Parathyroid adenoma (tissue), 2 donors: Measurements from ENCODE around the gene SMCO4.

Source experiments
- H2AFZ ChIP-seq: fragments of 300-600 bp; sonication (generic); one replicate; pipeline ENCODE4 v1.7.0; 2017; ENCODE audit warnings: antibody characterized with exemption, mild to moderate bottlenecking
- H3K27ac ChIP-seq: fragments of 300-600 bp; sonication (generic); one replicate; pipeline ENCODE4 v1.7.0; 2017
- H3K27me3 ChIP-seq: fragments of 300-600 bp; sonication (generic); one replicate; pipeline ENCODE4 v1.7.0; 2017; ENCODE audit warnings: low read length; ENCODE audit not compliant: control insufficient read depth, insufficient read depth
- H3K36me3 ChIP-seq: fragments of 300-600 bp; sonication (generic); one replicate; pipeline ENCODE4 v1.7.0; 2017; ENCODE audit warnings: low read length; ENCODE audit not compliant: control insufficient read depth, insufficient read depth
- H3K4me1 ChIP-seq: fragments of 300-600 bp; sonication (generic); one replicate; pipeline ENCODE4 v1.7.0; 2017; ENCODE audit warnings: control low read depth
- H3K4me2 ChIP-seq: fragments of 300-600 bp; sonication (generic); one replicate; pipeline ENCODE4 v1.7.0; 2017; ENCODE audit warnings: low read length
- H3K4me3 ChIP-seq: fragments of 300-600 bp; sonication (generic); one replicate; pipeline ENCODE4 v1.7.0; 2017; ENCODE audit warnings: low read depth, low read length
- H3K79me2 ChIP-seq: fragments of 300-600 bp; sonication (generic); one replicate; pipeline ENCODE4 v1.7.0; 2017; ENCODE audit warnings: control low read depth
- H3K9ac ChIP-seq: fragments of 300-600 bp; sonication (generic); one replicate; pipeline ENCODE4 v1.7.0; 2017; ENCODE audit warnings: mild to moderate bottlenecking
- H3K9me3 ChIP-seq: fragments of 300-600 bp; sonication (generic); one replicate; pipeline ENCODE4 v1.7.0; 2017; ENCODE audit warnings: low read length; ENCODE audit not compliant: control insufficient read depth
- CTCF ChIP-seq: fragments of 300-600 bp; sonication (generic); IDR thresholded peaks from one replicate; pipeline ENCODE4 v1.7.0; 2017; ENCODE audit warnings: antibody characterized with exemption, mild to moderate bottlenecking
- donor health status: primary hyperparathyroidism.

Gene SMCO4

GRCh38 chr11:93548679-93549319 is 5.6 kb upstream of the SMCO4 start:
- Histone ChIP-seq H3K9me3 (no peaks in the 10 kb centered on the region), H3K79me2 (no peaks in the 10 kb centered on the region), H3K27ac (no peak overlapping the region), H3K9ac (no peak overlapping the region), H3K4me1 (no peaks in the 10 kb centered on the region), H2AFZ (no peak overlapping the region), H3K27me3 (no peaks in the 10 kb centered on the region), H3K4me3 (no peak overlapping the region), H3K4me2 (no peak overlapping the region), H3K36me3 (no peaks in the 10 kb centered on the region)
- no peak for TF ChIP-seq CTCF

- Histone ChIP-seq H3K4me2 (no peak overlapping the region), H3K27me3 (no peaks in the 10 kb centered on the region), H3K36me3 (no peaks in the 10 kb centered on the region), H3K79me2 (no peaks in the 10 kb centered on the region), H3K4me1 (no peaks in the 10 kb centered on the region), H3K9ac (no peak overlapping the region), H3K27ac (no peak overlapping the region), H3K4me3 (no peak overlapping the region), H3K9me3 (no peaks in the 10 kb centered on the region), H2AFZ (no peak overlapping the region)
- TF ChIP-seq CTCF = no peak
Observed at GRCh38 chr11:93547773-93548172, 4.6 kb upstream of the SMCO4 start.

- Histone ChIP-seq H3K27me3 (no peaks in the 10 kb centered on the region), H3K4me3 (no peak overlapping the region), H3K79me2 (no peaks in the 10 kb centered on the region), H2AFZ (no peak overlapping the region), H3K36me3 (no peaks in the 10 kb centered on the region), H3K9ac (no peak overlapping the region), H3K9me3 (no peaks in the 10 kb centered on the region), H3K27ac (no peak overlapping the region), H3K4me2 (no peak overlapping the region), H3K4me1 (peaks cover 2% of the 10 kb centered on the region)
- TF ChIP-seq CTCF = no peak
Observed at GRCh38 chr11:93547028-93547427, 3.8 kb upstream of the SMCO4 start.

- Histone ChIP-seq H3K79me2 (no peaks in the 10 kb centered on the region), H2AFZ (no peak overlapping the region), H3K4me1 (peaks cover 2% of the 10 kb centered on the region), H3K4me2 (no peak overlapping the region), H3K9me3 (no peaks in the 10 kb centered on the region), H3K4me3 (no peak overlapping the region), H3K9ac (no peak overlapping the region), H3K27me3 (no peaks in the 10 kb centered on the region), H3K36me3 (no peaks in the 10 kb centered on the region), H3K27ac (no peak overlapping the region)
- no peak for TF ChIP-seq CTCF
Observed at GRCh38 chr11:93545566-93545965, 2.4 kb upstream of the SMCO4 start.

GRCh38 chr11:93542811-93543229 is 371 bp downstream of the SMCO4 start:
- Histone ChIP-seq H3K27ac (peak overlapping the region; percentile 47), H2AFZ (peak overlapping the region; percentile 74), H3K9me3 (no peaks in the 10 kb centered on the region), H3K4me2 (peak overlapping the region; percentile 65), H3K9ac (no peak overlapping the region), H3K79me2 (no peaks in the 10 kb centered on the region), H3K4me3 (peak overlapping the region; percentile 46), H3K36me3 (no peaks in the 10 kb centered on the region), H3K27me3 (no peaks in the 10 kb centered on the region), H3K4me1 (peaks cover 2% of the 10 kb centered on the region)
- TF ChIP-seq CTCF = no peak
